ENCODE measurements around the gene RAP1GAP2.

Gene RAP1GAP2

GRCh38 chr17:2893422-2893914 lies 97.2 kb downstream of the RAP1GAP2 start:
- Mint-ChIP-seq H3K36me3 (no peaks in the 10 kb centered on the region), H3K4me1 (ENCODE audit: low read depth) (no peaks in the 10 kb centered on the region), H3K4me3 (no peak overlapping the region), H3K9me3 (ENCODE audit: low read depth) (no peaks in the 10 kb centered on the region), H3K27me3 (no peaks in the 10 kb centered on the region), H3K27ac (no peak overlapping the region)

- no peaks in the 10 kb centered on the region for H3K4me1 Mint-ChIP-seq (ENCODE audit: low read depth)
- no peak overlapping the region for H3K4me3 Mint-ChIP-seq
- H3K36me3 Mint-ChIP-seq: no peaks in the 10 kb centered on the region
- no peak overlapping the region for H3K27ac Mint-ChIP-seq
- H3K9me3 Mint-ChIP-seq (ENCODE audit: low read depth): no peaks in the 10 kb centered on the region
- no peaks in the 10 kb centered on the region for H3K27me3 Mint-ChIP-seq
Measured at GRCh38 chr17:2894782-2895181, 98.5 kb downstream of the RAP1GAP2 start.

DNA sequence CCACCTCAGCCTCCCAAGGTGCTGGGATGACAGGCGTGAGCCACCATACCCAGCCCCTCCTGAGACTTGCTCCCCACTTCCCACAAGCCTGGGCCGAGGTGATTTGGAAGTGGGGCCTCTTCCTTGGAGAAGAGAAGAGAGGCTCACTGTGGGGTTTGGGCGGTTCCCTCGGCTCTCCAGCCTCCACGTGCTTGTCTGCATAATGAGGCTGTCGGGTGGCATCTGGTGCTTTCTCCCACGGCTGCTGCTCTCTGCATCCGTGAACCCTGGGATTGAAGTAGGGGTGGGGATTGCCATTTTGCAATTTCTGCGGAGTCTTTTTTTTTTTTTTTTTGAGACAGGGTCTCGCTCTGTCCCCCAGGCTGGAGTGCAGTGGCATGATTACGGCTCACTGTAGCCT lies 101.4 kb downstream of the RAP1GAP2 start:
- Mint-ChIP-seq H3K4me3 (no peak overlapping the region), H3K36me3 (no peaks in the 10 kb centered on the region), H3K9me3 (ENCODE audit: low read depth) (no peaks in the 10 kb centered on the region), H3K27me3 (no peaks in the 10 kb centered on the region), H3K4me1 (ENCODE audit: low read depth) (no peaks in the 10 kb centered on the region), H3K27ac (no peak overlapping the region)

- H3K4me1 Mint-ChIP-seq (ENCODE audit: low read depth): no peaks in the 10 kb centered on the region
- H3K27ac Mint-ChIP-seq: no peak overlapping the region
- no peak overlapping the region for H3K4me3 Mint-ChIP-seq
- H3K27me3 Mint-ChIP-seq: no peaks in the 10 kb centered on the region
- no peaks in the 10 kb centered on the region for H3K36me3 Mint-ChIP-seq
- H3K9me3 Mint-ChIP-seq (ENCODE audit: low read depth): no peaks in the 10 kb centered on the region
Measured at GRCh38 chr17:2898255-2898926, 102.2 kb downstream of the RAP1GAP2 start.

DNA sequence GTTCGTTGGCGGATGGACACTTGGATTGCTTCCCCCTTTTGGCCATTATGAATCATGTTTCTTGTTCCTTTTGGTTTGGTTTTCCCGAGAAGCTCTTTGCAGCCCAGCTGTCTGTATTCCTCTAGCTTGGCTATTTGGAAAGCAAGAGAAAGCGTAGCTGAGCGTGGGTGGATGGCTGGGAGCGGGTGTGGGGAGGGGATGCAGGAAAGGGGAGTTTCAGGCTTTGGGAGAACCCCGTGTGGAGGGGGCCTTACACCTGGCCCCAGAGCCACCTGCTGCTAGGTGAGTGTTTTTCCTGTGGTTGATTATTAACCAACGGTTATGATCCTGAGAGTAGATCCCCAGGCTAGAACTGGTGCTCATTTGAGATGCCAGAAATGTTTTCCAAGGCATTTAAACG lies 103.7 kb downstream of the RAP1GAP2 start:
- no peak overlapping the region for H3K4me3 Mint-ChIP-seq

GRCh38 chr17:2900842-2901241 lies 104.6 kb downstream of the RAP1GAP2 start:
- Mint-ChIP-seq H3K9me3 (ENCODE audit: low read depth) (no peaks in the 10 kb centered on the region), H3K36me3 (no peaks in the 10 kb centered on the region), H3K27me3 (no peaks in the 10 kb centered on the region), H3K4me3 (no peak overlapping the region), H3K27ac (no peak overlapping the region), H3K4me1 (ENCODE audit: low read depth) (no peaks in the 10 kb centered on the region)

More for the DNA sequence above, 103.7 kb downstream of the RAP1GAP2 start:
- no peaks in the 10 kb centered on the region for H3K9me3 Mint-ChIP-seq (ENCODE audit: low read depth)
- H3K27ac Mint-ChIP-seq: no peak overlapping the region
- H3K4me1 Mint-ChIP-seq (ENCODE audit: low read depth): no peaks in the 10 kb centered on the region
- H3K36me3 Mint-ChIP-seq: no peaks in the 10 kb centered on the region
- no peaks in the 10 kb centered on the region for H3K27me3 Mint-ChIP-seq

DNA sequence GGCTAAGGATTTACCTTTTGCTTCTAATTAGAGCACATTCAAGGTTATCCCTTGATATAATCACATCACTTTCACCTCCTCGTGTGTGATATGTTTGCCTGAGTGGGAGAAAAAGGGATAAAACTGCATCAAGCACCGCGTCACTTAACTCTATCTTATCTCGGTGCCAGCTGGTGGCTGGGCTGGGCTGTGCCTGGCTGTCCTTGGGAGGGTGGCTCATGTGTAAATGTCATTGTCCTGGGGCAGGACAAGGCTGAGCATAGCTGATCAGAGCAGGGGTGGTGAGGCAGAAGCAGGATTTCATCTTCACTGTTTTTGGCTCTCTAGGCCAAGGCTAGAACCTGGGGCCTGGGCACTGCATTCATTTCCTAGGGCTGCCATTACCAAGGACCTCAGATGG lies 105.3 kb downstream of the RAP1GAP2 start:
- Mint-ChIP-seq H3K9me3 (ENCODE audit: low read depth) (no peaks in the 10 kb centered on the region), H3K4me1 (ENCODE audit: low read depth) (no peaks in the 10 kb centered on the region), H3K4me3 (no peak overlapping the region), H3K27ac (no peak overlapping the region), H3K27me3 (no peaks in the 10 kb centered on the region), H3K36me3 (no peaks in the 10 kb centered on the region)

- Mint-ChIP-seq H3K27me3 (no peaks in the 10 kb centered on the region), H3K4me3 (no peak overlapping the region), H3K27ac (no peak overlapping the region), H3K36me3 (no peaks in the 10 kb centered on the region), H3K4me1 (ENCODE audit: low read depth) (no peaks in the 10 kb centered on the region), H3K9me3 (ENCODE audit: low read depth) (no peaks in the 10 kb centered on the region)
Measured at GRCh38 chr17:2902546-2902945, 106.3 kb downstream of the RAP1GAP2 start.

DNA sequence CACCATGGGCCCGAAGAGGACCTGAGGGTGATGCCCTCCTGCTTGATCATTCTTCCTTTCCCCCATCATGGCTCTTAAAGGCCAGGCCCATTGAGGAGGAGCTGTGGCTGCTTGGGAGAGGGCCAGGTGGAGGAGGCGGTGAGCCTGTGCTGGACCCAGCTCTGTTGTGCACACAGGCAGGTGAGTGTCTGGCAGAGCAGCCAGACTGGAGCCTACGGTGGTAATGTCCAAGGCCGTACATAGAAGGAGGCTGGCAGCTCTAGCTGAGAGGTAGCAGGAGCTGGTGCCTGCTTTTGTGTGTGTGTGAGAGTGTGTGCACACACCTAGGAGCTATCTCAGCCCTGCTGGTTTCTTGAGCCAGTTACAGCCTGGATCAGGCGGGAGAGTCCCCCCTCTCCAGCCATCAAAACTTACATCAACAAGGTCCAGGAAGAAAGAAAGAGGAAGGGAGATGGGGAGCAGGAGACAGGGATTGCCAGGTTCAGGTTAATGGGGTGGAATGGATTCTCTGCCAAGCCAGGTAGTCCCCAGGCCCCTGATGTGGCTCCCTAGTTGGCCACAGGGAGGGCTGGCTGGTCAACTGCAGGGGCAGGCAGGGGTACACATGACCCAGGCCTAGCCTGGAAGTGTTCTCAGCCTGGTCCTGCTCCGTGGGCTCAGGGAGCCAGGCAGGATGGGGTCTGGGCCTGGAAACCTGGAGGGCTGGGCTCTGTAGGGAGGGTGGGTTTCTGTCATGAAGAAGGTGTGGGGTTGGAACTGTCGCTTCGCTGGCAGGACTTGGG lies 107.1 kb downstream of the RAP1GAP2 start:
- peaks cover 2% of the 10 kb centered on the region for H3K4me1 Mint-ChIP-seq (ENCODE audit: low read depth)
- H3K27me3 Mint-ChIP-seq: no peaks in the 10 kb centered on the region
- no peaks in the 10 kb centered on the region for H3K9me3 Mint-ChIP-seq (ENCODE audit: low read depth)
- H3K4me3 Mint-ChIP-seq: no peak overlapping the region
- H3K36me3 Mint-ChIP-seq: peaks cover 2% of the 10 kb centered on the region
- H3K27ac Mint-ChIP-seq: no peak overlapping the region

DNA sequence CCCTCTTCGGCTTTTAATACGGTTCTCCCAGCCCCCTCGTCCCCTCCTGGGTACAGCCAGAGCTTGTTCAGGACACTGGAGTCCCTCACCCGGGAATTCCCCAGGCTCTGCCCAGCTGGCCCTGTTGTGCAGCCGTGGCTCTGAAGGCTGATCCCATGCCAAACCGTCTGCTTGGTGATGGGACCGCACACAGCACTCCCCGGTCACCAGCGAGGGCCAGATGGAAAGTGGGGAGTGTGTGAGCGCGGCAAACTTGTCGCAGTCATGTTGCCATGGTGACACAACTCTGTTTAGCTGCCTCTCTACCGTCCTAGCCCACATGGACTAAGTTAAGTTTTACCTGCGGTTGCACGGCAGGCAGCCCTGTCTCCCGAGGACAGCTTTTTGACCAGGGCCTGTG lies 107.9 kb downstream of the RAP1GAP2 start:
- H3K4me3 Mint-ChIP-seq: no peak overlapping the region
- no peaks in the 10 kb centered on the region for H3K9me3 Mint-ChIP-seq (ENCODE audit: low read depth)
- no peaks in the 10 kb centered on the region for H3K27me3 Mint-ChIP-seq
- H3K36me3 Mint-ChIP-seq: peaks cover 3% of the 10 kb centered on the region
- H3K27ac Mint-ChIP-seq: no peak overlapping the region
- peaks cover 5% of the 10 kb centered on the region for H3K4me1 Mint-ChIP-seq (ENCODE audit: low read depth)

GRCh38 chr17:2905269-2905668 lies 109.0 kb downstream of the RAP1GAP2 start:
- H3K9me3 Mint-ChIP-seq (ENCODE audit: low read depth): no peaks in the 10 kb centered on the region
- peaks cover 6% of the 10 kb centered on the region for H3K4me1 Mint-ChIP-seq (ENCODE audit: low read depth)
- no peak overlapping the region for H3K4me3 Mint-ChIP-seq
- H3K27ac Mint-ChIP-seq: no peak overlapping the region
- peaks cover 4% of the 10 kb centered on the region for H3K36me3 Mint-ChIP-seq
- H3K27me3 Mint-ChIP-seq: no peaks in the 10 kb centered on the region

DNA sequence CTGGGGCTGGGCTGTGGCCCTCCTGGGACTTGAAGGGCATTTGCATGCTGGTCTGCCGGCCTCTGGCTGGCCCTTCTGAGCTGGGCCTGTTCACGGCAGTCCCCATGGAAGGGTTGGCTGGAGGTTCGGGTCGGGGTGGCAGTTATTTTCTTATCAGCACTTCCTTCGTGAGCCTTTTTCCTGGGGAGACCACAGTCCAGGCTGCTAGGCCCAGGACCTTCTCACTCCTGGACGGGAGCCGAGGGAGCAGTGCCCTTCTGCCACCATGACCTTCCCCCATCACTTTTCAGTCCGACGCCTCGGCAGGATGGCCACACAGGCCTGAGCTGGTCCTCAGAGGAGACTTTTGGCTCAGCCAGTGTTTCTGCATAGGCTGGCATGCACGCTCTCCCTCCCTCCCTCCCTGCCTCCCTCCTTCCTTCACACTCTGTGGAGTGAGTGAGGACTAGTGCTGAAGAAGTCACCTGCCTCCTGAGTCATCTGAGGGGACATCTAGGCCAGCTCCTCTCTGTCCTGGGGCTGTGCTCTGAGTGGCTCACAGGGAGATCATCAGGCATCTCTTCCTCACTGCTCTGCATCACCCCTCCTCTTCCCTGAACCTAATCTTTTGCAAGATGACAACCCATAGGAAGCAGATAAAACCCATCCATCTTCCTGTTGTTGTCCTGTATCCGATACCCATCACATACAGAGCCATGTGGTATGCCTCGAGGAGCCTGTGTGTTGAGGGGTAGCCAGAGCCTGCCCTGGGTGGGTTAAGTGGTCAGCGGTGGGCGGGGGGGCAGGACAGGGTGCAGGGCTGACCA lies 109.7 kb downstream of the RAP1GAP2 start:
- no peak overlapping the region for H3K27ac Mint-ChIP-seq
- no peaks in the 10 kb centered on the region for H3K9me3 Mint-ChIP-seq (ENCODE audit: low read depth)
- H3K4me3 Mint-ChIP-seq: no peak overlapping the region
- peaks cover 6% of the 10 kb centered on the region for H3K4me1 Mint-ChIP-seq (ENCODE audit: low read depth)
- no peaks in the 10 kb centered on the region for H3K27me3 Mint-ChIP-seq
- H3K36me3 Mint-ChIP-seq: peaks cover 4% of the 10 kb centered on the region

GRCh38 chr17:2906901-2907300 lies 110.7 kb downstream of the RAP1GAP2 start:
- H3K4me1 Mint-ChIP-seq (ENCODE audit: low read depth): peaks cover 6% of the 10 kb centered on the region
- no peak overlapping the region for H3K27ac Mint-ChIP-seq
- peaks cover 4% of the 10 kb centered on the region for H3K36me3 Mint-ChIP-seq
- no peaks in the 10 kb centered on the region for H3K27me3 Mint-ChIP-seq
- H3K9me3 Mint-ChIP-seq (ENCODE audit: low read depth): no peaks in the 10 kb centered on the region
- H3K4me3 Mint-ChIP-seq: no peak overlapping the region

GRCh38 chr17:2909175-2909845 lies 113.1 kb downstream of the RAP1GAP2 start:
- no peaks in the 10 kb centered on the region for H3K27me3 Mint-ChIP-seq
- H3K9me3 Mint-ChIP-seq (ENCODE audit: low read depth): no peaks in the 10 kb centered on the region
- no peak overlapping the region for H3K27ac Mint-ChIP-seq
- H3K4me1 Mint-ChIP-seq (ENCODE audit: low read depth): peaks cover 6% of the 10 kb centered on the region
- H3K4me3 Mint-ChIP-seq: no peak overlapping the region
- peaks cover 6% of the 10 kb centered on the region for H3K36me3 Mint-ChIP-seq

Measured in activated naive CD8-positive, alpha-beta T cell (primary cell).